ENCODE results near the gene LAMC3.

Gene LAMC3

GRCh38 chr9:131010482-131011273 is 1.7 kb downstream of the LAMC3 start:
- Histone ChIP-seq H3K9ac (no peak overlapping the region), H3K79me2 (ENCODE audit: insufficient read depth, low read depth) (no peaks in the 10 kb centered on the region), H3K4me3 (IDR thresholded peaks at IDR 0.05; ENCODE audit: insufficient read depth, low read depth, low read length) (no peak overlapping the region), H3K36me3 (ENCODE audit: insufficient read depth) (no peaks in the 10 kb centered on the region), H4K20me1 (ENCODE audit: insufficient read depth) (no peaks in the 10 kb centered on the region), H2AFZ (ENCODE audit: low read depth) (no peak overlapping the region), H3K4me2 (no peak overlapping the region), H3K27me3 (ENCODE audit: insufficient read depth, low read depth) (peaks cover 77% of the 10 kb centered on the region), H3K27ac (no peak overlapping the region), H3K4me1 (ENCODE audit: low read depth, poor library complexity, severe bottlenecking) (no peaks in the 10 kb centered on the region)
- TF ChIP-seq CTCF (conservative IDR thresholded peaks at IDR 0.05; ENCODE audit: low read depth, low read length), result no peak

DNA sequence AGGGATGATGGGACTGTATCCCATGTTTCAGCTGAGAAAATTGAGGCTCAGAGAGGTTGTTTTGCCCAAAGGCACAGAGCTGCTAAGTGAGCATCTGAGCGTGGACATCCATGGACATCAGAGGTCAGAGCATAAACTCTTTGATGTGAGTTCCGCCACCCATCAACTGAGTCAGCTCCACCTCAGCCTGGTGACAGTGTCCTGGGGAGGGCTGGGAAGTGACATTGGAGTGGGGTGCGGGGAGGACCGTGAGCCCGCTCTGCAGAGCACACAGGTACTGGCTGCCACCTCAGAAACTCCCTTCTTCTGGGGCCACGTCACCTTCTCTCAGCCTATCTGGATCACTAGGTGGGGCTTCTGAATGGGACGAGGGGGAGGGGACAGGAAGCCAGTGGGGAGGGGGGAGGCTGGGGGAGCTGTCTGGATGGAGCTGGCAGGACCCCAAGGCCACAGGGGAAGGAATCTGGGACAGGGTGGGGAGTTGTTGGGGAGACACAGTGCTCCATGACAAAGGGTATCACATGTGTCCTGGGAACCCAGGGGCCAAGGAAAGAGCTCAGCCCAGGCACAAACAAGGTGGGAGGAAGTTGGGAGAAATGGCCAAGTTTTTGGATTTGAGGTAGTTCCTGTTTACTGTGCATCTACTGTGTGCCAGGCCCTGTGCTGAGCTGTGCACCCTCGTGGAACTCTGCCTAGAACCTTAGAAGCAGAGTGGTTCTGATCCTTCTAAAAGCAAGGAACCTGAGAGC is 2.5 kb downstream of the LAMC3 start:
- Histone ChIP-seq H4K20me1 (ENCODE audit: insufficient read depth) (no peaks in the 10 kb centered on the region), H3K4me3 (IDR thresholded peaks at IDR 0.05; ENCODE audit: insufficient read depth, low read depth, low read length) (no peak overlapping the region), H2AFZ (ENCODE audit: low read depth) (no peak overlapping the region), H3K9ac (no peak overlapping the region), H3K27me3 (ENCODE audit: insufficient read depth, low read depth) (peaks cover 79% of the 10 kb centered on the region), H3K4me1 (ENCODE audit: low read depth, poor library complexity, severe bottlenecking) (no peaks in the 10 kb centered on the region), H3K4me2 (no peak overlapping the region), H3K79me2 (ENCODE audit: insufficient read depth, low read depth) (no peaks in the 10 kb centered on the region), H3K27ac (no peak overlapping the region), H3K36me3 (ENCODE audit: insufficient read depth) (no peaks in the 10 kb centered on the region)
- no peak for TF ChIP-seq CTCF (conservative IDR thresholded peaks at IDR 0.05; ENCODE audit: low read depth, low read length)

GRCh38 chr9:131012023-131012334 is 3.0 kb downstream of the LAMC3 start:
- no peak overlapping the region for H3K27ac ChIP-seq

DNA sequence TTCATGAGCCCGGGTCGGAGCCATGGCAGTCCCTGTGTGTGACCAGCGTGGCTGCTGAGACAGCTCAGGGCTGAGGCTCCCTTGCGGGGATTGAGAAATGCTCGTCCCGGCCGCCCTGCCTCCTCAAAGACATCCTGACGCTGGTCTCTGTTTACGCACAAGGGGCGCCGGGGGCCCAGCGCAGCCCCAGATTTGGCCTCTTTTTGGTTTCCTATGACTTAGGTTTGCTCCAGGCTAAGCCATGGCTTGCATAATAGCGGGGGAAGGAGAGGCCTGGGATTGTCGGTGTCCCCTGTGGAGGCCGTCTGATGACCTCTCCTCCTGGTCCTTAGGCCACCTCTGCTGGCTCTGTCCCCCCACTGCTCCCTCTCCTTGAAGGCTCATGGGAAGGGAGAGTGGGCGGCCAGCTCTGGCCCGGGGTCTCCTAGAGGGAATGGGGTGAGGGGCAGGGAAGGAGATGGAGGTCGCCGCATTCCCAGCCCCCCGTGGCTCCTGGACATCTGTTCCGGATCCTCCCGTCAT is 3.5 kb downstream of the LAMC3 start:
- H2AFZ ChIP-seq (ENCODE audit: low read depth), result no peak overlapping the region
- H3K9ac ChIP-seq, result no peak overlapping the region

More at GRCh38 chr9:131012023-131012334, 3.0 kb downstream of the LAMC3 start:
- Histone ChIP-seq H3K9ac (no peak overlapping the region), H3K79me2 (ENCODE audit: insufficient read depth, low read depth) (no peaks in the 10 kb centered on the region), H3K27me3 (ENCODE audit: insufficient read depth, low read depth) (peaks cover 79% of the 10 kb centered on the region), H4K20me1 (ENCODE audit: insufficient read depth) (no peaks in the 10 kb centered on the region), H3K4me1 (ENCODE audit: low read depth, poor library complexity, severe bottlenecking) (no peaks in the 10 kb centered on the region), H3K4me3 (IDR thresholded peaks at IDR 0.05; ENCODE audit: insufficient read depth, low read depth, low read length) (no peak overlapping the region), H2AFZ (ENCODE audit: low read depth) (no peak overlapping the region), H3K36me3 (ENCODE audit: insufficient read depth) (no peaks in the 10 kb centered on the region), H3K4me2 (no peak overlapping the region)
- TF ChIP-seq CTCF (conservative IDR thresholded peaks at IDR 0.05; ENCODE audit: low read depth, low read length), result no peak

More for the DNA sequence above, 3.5 kb downstream of the LAMC3 start:
- Histone ChIP-seq H3K79me2 (ENCODE audit: insufficient read depth, low read depth) (no peaks in the 10 kb centered on the region), H3K27me3 (ENCODE audit: insufficient read depth, low read depth) (peaks cover 79% of the 10 kb centered on the region), H3K36me3 (ENCODE audit: insufficient read depth) (no peaks in the 10 kb centered on the region), H3K27ac (no peak overlapping the region), H3K4me3 (IDR thresholded peaks at IDR 0.05; ENCODE audit: insufficient read depth, low read depth, low read length) (no peak overlapping the region), H4K20me1 (ENCODE audit: insufficient read depth) (no peaks in the 10 kb centered on the region), H3K4me2 (no peak overlapping the region), H3K4me1 (ENCODE audit: low read depth, poor library complexity, severe bottlenecking) (no peaks in the 10 kb centered on the region)
- no peak for TF ChIP-seq CTCF (conservative IDR thresholded peaks at IDR 0.05; ENCODE audit: low read depth, low read length)

Measured in KMS-11 (cell line).